Measurements from ENCODE around the gene TYRO3.

TYRO3 gene

GRCh38 chr15:41558400-41559238 is at the start of gene TYRO3:
Gene TYRO3, plus strand, starts transcription at chr15:41559212. Its CDS starts 46 bp downstream, at chr15:41559258.
- 0 out of 2 replicates have a peak, but pooled peaks have one; percentile 25 for TF ChIP-seq POLR2A (IDR thresholded peaks at IDR 0.05; ENCODE audit: low read depth, low read length)
- DNase-seq (ENCODE audit: insufficient read length, low spot score) = peak; percentile 73
- no peak for FAIRE-seq

- DNase-seq (ENCODE audit: insufficient read length, low spot score) (no peak), FAIRE-seq (no peak)
- TF ChIP-seq POLR2A (IDR thresholded peaks at IDR 0.05; ENCODE audit: low read depth, low read length) = no peak
These were observed 48.3 kb upstream of the TYRO3 start for GRCh38 chr15:41510728-41511127.

GRCh38 chr15:41511331-41511898 is 47.6 kb upstream of the TYRO3 start:
- TF ChIP-seq POLR2A (IDR thresholded peaks at IDR 0.05; ENCODE audit: low read depth, low read length) = no peak
- DNase-seq (ENCODE audit: insufficient read length, low spot score) (no peak), FAIRE-seq (no peak)

- TF ChIP-seq POLR2A (IDR thresholded peaks at IDR 0.05; ENCODE audit: low read depth, low read length) = no peak
- FAIRE-seq (no peak), DNase-seq (ENCODE audit: insufficient read length, low spot score) (no peak)
These were observed 47.1 kb upstream of the TYRO3 start for GRCh38 chr15:41511899-41512369.

GRCh38 chr15:41512512-41512939 is 46.5 kb upstream of the TYRO3 start:
- DNase-seq (ENCODE audit: insufficient read length, low spot score) (no peak), FAIRE-seq (no peak)
- TF ChIP-seq POLR2A (IDR thresholded peaks at IDR 0.05; ENCODE audit: low read depth, low read length) = no peak

GRCh38 chr15:41512940-41513505 is 46.0 kb upstream of the TYRO3 start:
- no peak for DNase-seq (ENCODE audit: insufficient read length, low spot score)
- TF ChIP-seq POLR2A (IDR thresholded peaks at IDR 0.05; ENCODE audit: low read depth, low read length) = no peak
- FAIRE-seq = no peak

- DNase-seq (ENCODE audit: insufficient read length, low spot score) = peak; percentile 96
- peak; percentile 53; the same call in 1 of the 2 replicates for TF ChIP-seq POLR2A (IDR thresholded peaks at IDR 0.05; ENCODE audit: low read depth, low read length)
- peak; percentile 15 for FAIRE-seq
These were observed 45.3 kb upstream of the TYRO3 start, which contains the start of gene LTK for GRCh38 chr15:41513506-41514227. Gene LTK, minus strand, starts transcription at chr15:41513827. Its CDS starts 118 bp downstream, at chr15:41513709.

GRCh38 chr15:41517895-41518449 is 41.0 kb upstream of the TYRO3 start:
- no peak for TF ChIP-seq POLR2A (IDR thresholded peaks at IDR 0.05; ENCODE audit: low read depth, low read length)
- FAIRE-seq (no peak), DNase-seq (ENCODE audit: insufficient read length, low spot score) (no peak)

GRCh38 chr15:41520636-41521035 is 38.4 kb upstream of the TYRO3 start:
- no peak for DNase-seq (ENCODE audit: insufficient read length, low spot score)
- FAIRE-seq = no peak
- TF ChIP-seq POLR2A (IDR thresholded peaks at IDR 0.05; ENCODE audit: low read depth, low read length) = no peak

GRCh38 chr15:41521614-41522013 is 37.4 kb upstream of the TYRO3 start:
- DNase-seq (ENCODE audit: insufficient read length, low spot score) (no peak), FAIRE-seq (no peak)
- TF ChIP-seq POLR2A (IDR thresholded peaks at IDR 0.05; ENCODE audit: low read depth, low read length) = no peak

GRCh38 chr15:41523097-41523496 is 35.9 kb upstream of the TYRO3 start:
- FAIRE-seq (no peak), DNase-seq (ENCODE audit: insufficient read length, low spot score) (no peak)
- no peak for TF ChIP-seq POLR2A (IDR thresholded peaks at IDR 0.05; ENCODE audit: low read depth, low read length)

- FAIRE-seq = no peak
- no peak for TF ChIP-seq POLR2A (IDR thresholded peaks at IDR 0.05; ENCODE audit: low read depth, low read length)
- no peak for DNase-seq (ENCODE audit: insufficient read length, low spot score)
These were observed 28.6 kb upstream of the TYRO3 start for GRCh38 chr15:41530363-41530956.

GRCh38 chr15:41535544-41535943 is 23.5 kb upstream of the TYRO3 start:
- DNase-seq (ENCODE audit: insufficient read length, low spot score) (no peak), FAIRE-seq (no peak)
- TF ChIP-seq POLR2A (IDR thresholded peaks at IDR 0.05; ENCODE audit: low read depth, low read length) = no peak

Data from H54 (cell line).